HG02763 (cell line): ENCODE measurements around the gene CACHD1.

Experiments
- ATAC-seq: cut with Tn5 transposase; IDR thresholded peaks from one replicate; pipeline ENCODE4 v1.9.1; 2021; ENCODE audit warnings: mild to moderate bottlenecking, moderate library complexity; ENCODE audit not compliant: unreplicated experiment

CACHD1 gene

GRCh38 chr1:64472805-64473204 lies 2.9 kb downstream of the CACHD1 start:
- no peak for ATAC-seq

- ATAC-seq = no peak
These were observed 3.4 kb downstream of the CACHD1 start for GRCh38 chr1:64473367-64473766.

GRCh38 chr1:64474133-64474532 lies 4.2 kb downstream of the CACHD1 start:
- no peak for ATAC-seq

- ATAC-seq = no peak
These were observed 4.9 kb downstream of the CACHD1 start for GRCh38 chr1:64474665-64475439.

- ATAC-seq = no peak
These were observed 6.5 kb downstream of the CACHD1 start for GRCh38 chr1:64476251-64476952.

GRCh38 chr1:64478594-64479470 lies 8.9 kb downstream of the CACHD1 start:
- no peak for ATAC-seq

- ATAC-seq = no peak
These were observed 9.9 kb downstream of the CACHD1 start for GRCh38 chr1:64479874-64480273.

GRCh38 chr1:64480999-64481772 lies 11.3 kb downstream of the CACHD1 start:
- ATAC-seq = no peak

- ATAC-seq = no peak
These were observed 12.2 kb downstream of the CACHD1 start for GRCh38 chr1:64482128-64482527.

GRCh38 chr1:64482720-64483119 lies 12.8 kb downstream of the CACHD1 start:
- ATAC-seq = no peak

- ATAC-seq = no peak
These were observed 13.9 kb downstream of the CACHD1 start for GRCh38 chr1:64483731-64484414.

GRCh38 chr1:64484651-64485050 lies 14.7 kb downstream of the CACHD1 start:
- no peak for ATAC-seq

- ATAC-seq = no peak
These were observed 16.3 kb downstream of the CACHD1 start for GRCh38 chr1:64486193-64486592.

GRCh38 chr1:64487061-64487460 lies 17.1 kb downstream of the CACHD1 start:
- ATAC-seq = no peak

- ATAC-seq = no peak
These were observed 18.9 kb downstream of the CACHD1 start for GRCh38 chr1:64488862-64489261.

GRCh38 chr1:64489707-64490106 lies 19.8 kb downstream of the CACHD1 start:
- no peak for ATAC-seq

- ATAC-seq = no peak
These were observed 20.4 kb downstream of the CACHD1 start for GRCh38 chr1:64490213-64490818.

GRCh38 chr1:64492424-64492823 lies 22.5 kb downstream of the CACHD1 start:
- no peak for ATAC-seq

- ATAC-seq = no peak
These were observed 23.9 kb downstream of the CACHD1 start for GRCh38 chr1:64493831-64494230.

GRCh38 chr1:64494659-64495058 lies 24.7 kb downstream of the CACHD1 start:
- no peak for ATAC-seq
